Activated CD8-positive, alpha-beta memory T cell treated with anti-CD3 and anti-CD28 coated beads, Interleukin-2, amount 10 ng/mL, durations not matched to agents 7 days and 5 days (primary cell): ENCODE results near the gene CASP9. TPM values are rescaled to one million over a fixed set of nuclear protein-coding genes. Genes with fewer than 3 reads are reported as not detected.

Source experiments
- ATAC-seq: fragments of 150-1000 bp; cut with Tn5 transposase; one replicate; pipeline ENCODE4 v1.10.0; 2021; ENCODE audit warnings: moderate library complexity
- CTCF ChIA-PET: fragments of 350-600 bp; sonication (Branson Sonifier 250); formaldehyde crosslinking; loops from one replicate; lab custom pipeline; 2021; ENCODE audit warnings: antibody characterized with exemption; lab: Charles Lee
- DNase-seq: peaks from one replicate; pipeline ENCODE4 v3.0.0-alpha.2; 2020
- H3K27ac Mint-ChIP-seq: one replicate; pipeline ENCODE4 v1.8.0; 2021; ENCODE audit warnings: mild to moderate bottlenecking, mixed read lengths
- H3K27me3 Mint-ChIP-seq: one replicate; pipeline ENCODE4 v1.8.0; 2021; ENCODE audit warnings: mixed read lengths
- H3K36me3 Mint-ChIP-seq: one replicate; pipeline ENCODE4 v1.8.0; 2021; ENCODE audit warnings: mild to moderate bottlenecking, mixed read lengths
- H3K4me1 Mint-ChIP-seq: one replicate; pipeline ENCODE4 v1.8.0; 2021; ENCODE audit warnings: mixed read lengths
- H3K4me3 Mint-ChIP-seq: one replicate; pipeline ENCODE4 v1.8.0; 2021; ENCODE audit warnings: mild to moderate bottlenecking, moderate library complexity, mixed read lengths
- H3K9me3 Mint-ChIP-seq: one replicate; pipeline ENCODE4 v1.8.0; 2022; ENCODE audit warnings: low read depth, mixed read lengths
- total RNA-seq, 2 experiments: library from RNA; stranded (reverse); gene quantifications; one replicate each; pipeline ENCODE4 v1.2.3, GENCODE V29; 2021

Gene CASP9
- total RNA-seq, 2 experiments from 2014 or later = 17.7 to 19.0 TPM

DNA sequence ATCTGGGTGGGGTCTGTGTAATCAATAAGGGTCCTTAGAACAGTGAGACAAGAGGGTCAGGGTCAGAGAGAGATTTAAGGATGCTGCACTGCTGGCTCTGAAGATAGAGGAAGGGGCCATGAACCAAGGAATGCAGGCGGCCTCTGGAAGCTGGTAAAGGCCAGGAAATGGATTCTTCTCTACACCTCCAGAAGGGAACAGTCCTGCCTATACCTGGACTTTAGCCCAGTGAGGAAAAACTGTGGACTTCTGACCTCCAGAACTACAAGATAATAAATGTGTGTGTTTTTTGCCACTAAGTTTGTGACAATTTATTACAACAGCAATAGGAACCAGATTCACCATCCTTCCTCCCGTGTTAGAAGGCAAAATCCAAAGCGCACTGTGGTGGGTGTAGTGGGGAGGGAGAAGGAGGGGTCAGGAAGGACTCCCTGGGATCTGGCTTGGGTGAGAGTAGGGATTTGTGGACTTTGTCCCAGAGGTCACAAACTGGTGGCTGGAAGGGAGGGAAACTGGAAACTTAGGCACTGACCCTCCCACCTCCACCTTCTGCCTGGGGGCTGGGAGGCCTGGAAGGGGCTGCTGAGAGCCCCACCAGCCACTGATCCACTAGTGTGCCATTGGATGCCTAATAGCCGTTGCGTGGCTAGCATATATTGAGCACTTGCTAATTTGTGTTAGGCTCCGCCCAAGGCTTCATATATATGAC lies 72.8 kb downstream of the CASP9 start:
- Mint-ChIP-seq H3K36me3 (no peaks in the 10 kb centered on the region), H3K4me1 (no peaks in the 10 kb centered on the region), H3K27ac (no peak overlapping the region), H3K4me3 (no peak overlapping the region), H3K9me3 (no peaks in the 10 kb centered on the region), H3K27me3 (peaks cover 2% of the 10 kb centered on the region)
- CTCF ChIA-PET = no interaction called here
- ATAC-seq (no peak), DNase-seq (no peak)

DNA sequence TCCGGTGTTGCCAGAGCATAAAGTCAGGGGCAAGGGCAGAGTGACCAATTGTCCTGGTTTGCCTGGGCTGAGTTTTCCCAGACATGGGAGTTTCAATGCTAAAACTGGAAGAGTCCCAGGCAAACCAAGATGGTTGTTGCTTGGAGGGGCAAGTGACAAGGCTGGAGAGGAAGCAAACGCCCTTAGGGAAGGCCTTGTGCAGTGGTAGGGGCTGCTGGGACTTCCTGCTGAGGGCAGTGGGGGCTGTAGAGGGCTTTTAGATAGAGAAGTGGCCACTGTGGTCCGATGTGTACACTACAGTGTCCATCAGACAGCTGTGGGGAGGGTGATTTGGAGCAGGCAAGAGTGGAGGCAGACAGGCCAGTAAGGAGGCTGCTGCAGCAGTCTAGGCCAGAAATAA lies 74.4 kb downstream of the CASP9 start:
- Mint-ChIP-seq H3K27ac (no peak overlapping the region), H3K27me3 (peaks cover 7% of the 10 kb centered on the region)

DNA sequence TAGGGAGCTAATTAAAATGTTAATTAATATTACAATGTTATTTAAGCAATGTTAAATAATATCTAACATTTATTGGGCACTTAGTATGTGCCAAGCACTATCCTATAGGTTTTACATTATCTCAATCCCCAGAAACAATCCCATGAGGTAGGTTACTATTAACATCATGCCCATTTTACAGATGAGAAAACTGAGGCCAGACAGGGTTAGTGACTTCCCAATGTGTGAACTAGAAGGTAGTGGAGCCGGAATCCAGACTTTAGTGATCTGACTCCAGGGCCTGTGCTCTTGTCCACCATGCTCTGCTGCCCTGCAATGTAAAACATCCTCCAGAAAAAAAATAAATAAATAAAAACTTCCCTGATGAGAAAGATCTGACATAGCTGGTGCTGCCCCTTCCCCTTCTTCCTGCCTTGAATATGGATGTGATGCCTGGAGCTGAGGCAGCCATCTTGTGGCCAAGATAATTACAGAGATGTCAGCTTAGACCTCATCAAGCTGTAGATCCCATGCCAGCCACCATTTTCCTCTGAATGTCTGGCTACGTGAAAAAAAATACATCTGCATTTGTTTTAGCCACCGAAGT lies 75.0 kb downstream of the CASP9 start:
- H3K27ac Mint-ChIP-seq = no peak overlapping the region
- CTCF ChIA-PET = interaction anchor here (0.6 to 1.5 kb wide), 3 partner anchors 14 to 1869 kb away, joined by 3 read pairs; no protein-coding TSS in a partner anchor

More for the DNA sequence above, 74.4 kb downstream of the CASP9 start:
- no peak overlapping the region for H3K4me3 Mint-ChIP-seq
- H3K36me3 Mint-ChIP-seq = no peaks in the 10 kb centered on the region
- H3K4me1 Mint-ChIP-seq = peaks cover 11% of the 10 kb centered on the region
- no peak for ATAC-seq
- DNase-seq = no peak
- CTCF ChIA-PET = interaction anchor here (1.3 kb wide), 1 partner anchor 18 kb away, joined by 3 read pairs; no protein-coding TSS in a partner anchor
- no peaks in the 10 kb centered on the region for H3K9me3 Mint-ChIP-seq

DNA sequence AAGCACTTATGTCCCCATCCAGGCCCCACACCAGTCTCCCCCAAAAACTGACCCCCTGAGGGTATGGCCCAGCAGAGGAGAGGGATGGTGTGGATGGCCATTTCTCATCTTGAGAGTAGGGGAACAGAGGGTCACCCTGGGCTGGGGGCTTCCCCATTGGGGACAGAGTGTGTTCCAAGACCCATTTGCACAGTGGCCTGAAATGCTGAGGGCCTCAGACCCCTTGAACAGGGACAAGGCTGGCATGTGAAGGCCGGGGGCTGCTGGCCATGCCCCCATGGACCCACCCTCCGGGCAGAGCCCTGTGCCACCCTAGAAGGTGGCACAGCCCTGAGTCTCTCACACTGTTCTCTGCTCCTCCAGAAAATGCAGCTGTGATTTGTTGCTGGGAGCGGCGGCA lies 77.8 kb downstream of the CASP9 start:
- Mint-ChIP-seq H3K9me3 (no peaks in the 10 kb centered on the region), H3K27ac (no peak overlapping the region), H3K36me3 (no peaks in the 10 kb centered on the region), H3K4me1 (peaks cover 11% of the 10 kb centered on the region), H3K4me3 (no peak overlapping the region), H3K27me3 (peaks cover 7% of the 10 kb centered on the region)
- CTCF ChIA-PET = no interaction called here
- DNase-seq = no peak
- ATAC-seq = no peak

More for the DNA sequence above, 75.0 kb downstream of the CASP9 start:
- no peaks in the 10 kb centered on the region for H3K36me3 Mint-ChIP-seq
- no peaks in the 10 kb centered on the region for H3K9me3 Mint-ChIP-seq
- no peak for ATAC-seq
- H3K4me1 Mint-ChIP-seq = peaks cover 11% of the 10 kb centered on the region
- peaks cover 7% of the 10 kb centered on the region for H3K27me3 Mint-ChIP-seq
- H3K4me3 Mint-ChIP-seq = no peak overlapping the region
- DNase-seq = no peak

DNA sequence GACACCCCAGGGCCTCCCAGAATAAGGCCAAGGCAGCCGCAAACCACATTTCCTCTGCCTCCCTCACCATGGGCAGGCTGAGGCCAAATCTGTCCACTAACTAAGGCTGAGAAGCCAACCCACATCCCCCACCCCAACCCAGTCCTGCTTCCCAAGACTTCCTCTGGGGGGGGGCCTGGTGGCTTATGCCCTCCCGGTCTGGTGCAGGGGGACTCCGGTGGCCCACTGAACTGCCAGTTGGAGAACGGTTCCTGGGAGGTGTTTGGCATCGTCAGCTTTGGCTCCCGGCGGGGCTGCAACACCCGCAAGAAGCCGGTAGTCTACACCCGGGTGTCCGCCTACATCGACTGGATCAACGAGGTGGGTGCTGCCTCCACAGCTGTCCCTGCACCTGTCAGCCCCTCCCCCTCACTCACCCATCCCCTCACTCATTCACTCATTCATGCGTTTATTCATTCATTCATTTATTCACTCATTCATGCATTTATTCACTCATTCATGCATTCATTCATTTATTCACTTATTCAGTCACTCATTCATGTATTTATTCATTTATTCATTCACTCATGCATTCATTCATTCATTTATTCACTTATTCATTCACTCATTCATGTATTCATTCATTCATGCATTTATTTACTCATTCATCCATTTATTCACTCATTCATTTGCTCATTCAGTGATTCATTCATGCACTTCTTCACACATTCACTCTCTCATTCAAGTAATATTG lies 78.5 kb downstream of the CASP9 start:
- CTCF ChIA-PET = no interaction called here
- ATAC-seq = no peak

DNA sequence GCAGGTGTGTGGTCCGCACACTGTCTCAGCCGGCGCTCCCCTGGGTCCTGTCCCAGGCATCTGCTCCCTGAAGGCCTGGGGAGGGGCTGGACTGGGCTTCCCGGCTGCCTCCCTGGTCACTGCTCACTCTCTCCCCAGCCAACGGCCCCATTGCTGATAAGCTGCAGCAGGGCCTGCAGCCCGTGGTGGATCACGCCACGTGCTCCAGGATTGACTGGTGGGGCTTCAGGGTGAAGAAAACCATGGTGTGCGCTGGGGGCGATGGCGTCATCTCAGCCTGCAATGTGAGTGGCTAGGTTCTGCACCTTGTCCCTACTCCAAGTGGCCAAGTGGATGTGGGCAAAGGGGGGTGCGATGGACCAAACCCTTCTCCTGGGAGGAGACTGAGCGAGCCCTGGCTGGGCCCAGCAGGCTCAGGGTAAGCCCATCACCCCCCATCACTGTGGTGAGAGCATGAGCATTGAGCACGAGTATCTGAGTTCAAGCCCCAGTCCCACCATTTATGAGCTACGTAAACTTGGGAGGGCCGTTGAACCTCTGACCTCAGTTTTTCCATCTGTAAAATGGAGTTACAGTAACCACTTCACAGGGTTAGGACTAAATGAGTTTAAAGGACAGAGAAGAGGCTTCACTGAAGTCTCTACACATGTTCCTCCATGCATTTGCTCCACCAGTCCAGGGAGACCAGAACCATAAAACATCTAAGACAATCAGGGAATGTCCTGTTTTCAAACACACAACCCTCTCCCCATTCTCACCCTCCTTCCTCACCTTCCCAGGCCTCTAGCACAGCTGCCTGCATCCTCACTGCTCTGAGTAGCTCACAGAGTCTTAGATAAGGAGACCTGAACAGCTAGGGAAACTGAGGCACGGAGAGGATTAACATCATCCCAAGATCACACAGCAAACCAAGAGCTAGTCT lies 79.3 kb downstream of the CASP9 start:
- Mint-ChIP-seq H3K27ac (no peak overlapping the region), H3K36me3 (no peaks in the 10 kb centered on the region), H3K9me3 (no peaks in the 10 kb centered on the region), H3K4me3 (no peak overlapping the region), H3K27me3 (peaks cover 6% of the 10 kb centered on the region), H3K4me1 (peaks cover 11% of the 10 kb centered on the region)
- CTCF ChIA-PET = interaction anchor here (3.3 kb wide), 1 partner anchor 122 kb away, joined by 12 read pairs; no protein-coding TSS in a partner anchor
- ATAC-seq = no peak
- no peak for DNase-seq

More for the DNA sequence above, 78.5 kb downstream of the CASP9 start:
- H3K4me3 Mint-ChIP-seq = no peak overlapping the region
- no peaks in the 10 kb centered on the region for H3K36me3 Mint-ChIP-seq
- peaks cover 7% of the 10 kb centered on the region for H3K27me3 Mint-ChIP-seq
- DNase-seq = no peak
- H3K4me1 Mint-ChIP-seq = peaks cover 11% of the 10 kb centered on the region
- H3K9me3 Mint-ChIP-seq = no peaks in the 10 kb centered on the region
- H3K27ac Mint-ChIP-seq = no peak overlapping the region

DNA sequence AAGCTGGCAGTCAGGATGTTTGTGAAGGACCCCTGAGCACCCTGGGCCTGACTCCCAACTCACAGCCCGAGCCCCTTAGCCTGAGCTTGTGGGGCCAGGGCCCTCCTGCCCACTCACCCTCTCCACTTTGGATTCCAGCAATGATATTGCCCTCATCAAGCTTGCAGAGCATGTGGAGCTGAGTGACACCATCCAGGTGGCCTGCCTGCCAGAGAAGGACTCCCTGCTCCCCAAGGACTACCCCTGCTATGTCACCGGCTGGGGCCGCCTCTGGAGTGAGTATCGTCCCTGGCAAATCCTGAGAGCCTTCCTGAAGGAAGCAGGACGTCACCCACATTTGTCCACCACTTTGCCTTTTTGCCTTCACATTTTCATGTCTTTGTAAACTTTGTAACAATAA lies 80.7 kb downstream of the CASP9 start:
- CTCF ChIA-PET = interaction anchor here (1.3 to 3.3 kb wide), 2 partner anchors 12 to 120 kb away, joined by 6 to 12 read pairs; no protein-coding TSS in a partner anchor
- ATAC-seq (no peak), DNase-seq (no peak)
- peaks cover 5% of the 10 kb centered on the region for H3K27me3 Mint-ChIP-seq
- no peaks in the 10 kb centered on the region for H3K36me3 Mint-ChIP-seq
- H3K9me3 Mint-ChIP-seq = no peaks in the 10 kb centered on the region
- H3K27ac Mint-ChIP-seq = no peak overlapping the region
- peaks cover 11% of the 10 kb centered on the region for H3K4me1 Mint-ChIP-seq
- no peak overlapping the region for H3K4me3 Mint-ChIP-seq

DNA sequence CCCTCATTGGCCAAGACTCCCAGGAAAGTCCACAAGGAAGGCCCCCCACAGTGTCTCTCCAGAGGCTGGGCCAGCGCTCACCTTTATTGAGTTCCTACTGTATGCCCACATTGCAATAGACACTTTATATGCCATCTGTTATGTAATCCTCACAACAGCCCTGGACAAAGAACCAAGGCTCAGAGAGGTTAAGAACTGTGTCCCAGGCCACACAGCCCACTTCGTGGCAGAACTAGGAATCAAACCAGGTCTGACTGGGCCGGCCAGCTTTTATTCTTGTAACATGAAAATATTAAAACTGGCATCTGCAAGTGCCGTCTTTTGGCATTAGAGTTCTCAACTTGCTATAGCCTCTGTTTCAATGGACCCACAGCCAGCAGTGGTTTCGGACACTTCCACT lies 81.3 kb downstream of the CASP9 start:
- CTCF ChIA-PET = interaction anchor here (1.3 to 3.3 kb wide), 2 partner anchors 11 to 120 kb away, joined by 6 to 12 read pairs; no protein-coding TSS in a partner anchor
- no peaks in the 10 kb centered on the region for H3K36me3 Mint-ChIP-seq
- H3K27ac Mint-ChIP-seq = no peak overlapping the region
- peaks cover 11% of the 10 kb centered on the region for H3K4me1 Mint-ChIP-seq
- no peaks in the 10 kb centered on the region for H3K9me3 Mint-ChIP-seq
- H3K4me3 Mint-ChIP-seq = no peak overlapping the region
- peaks cover 5% of the 10 kb centered on the region for H3K27me3 Mint-ChIP-seq
- DNase-seq (no peak), ATAC-seq (no peak)

DNA sequence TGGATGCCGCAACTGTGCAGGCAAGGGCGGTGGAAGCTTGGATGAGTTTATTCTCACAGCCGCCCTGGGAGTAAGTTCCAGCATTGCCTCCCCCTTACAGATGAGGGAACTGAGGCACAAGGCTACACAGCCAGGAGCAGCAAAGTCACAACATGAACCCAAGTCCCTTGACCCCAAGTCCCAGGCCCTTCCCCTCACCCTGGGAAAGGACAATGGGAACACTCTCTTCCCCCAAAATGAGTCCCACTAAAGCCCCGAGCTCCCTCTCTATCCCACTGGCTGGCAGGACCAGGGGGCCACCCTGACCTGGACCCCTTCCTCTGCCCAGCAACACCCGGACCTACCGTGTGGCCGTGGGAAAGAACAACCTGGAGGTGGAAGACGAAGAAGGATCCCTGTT lies 81.9 kb downstream of the CASP9 start:
- Mint-ChIP-seq H3K4me3 (no peak overlapping the region), H3K27me3 (peaks cover 5% of the 10 kb centered on the region), H3K36me3 (no peaks in the 10 kb centered on the region), H3K27ac (no peak overlapping the region), H3K4me1 (peaks cover 11% of the 10 kb centered on the region), H3K9me3 (no peaks in the 10 kb centered on the region)
- no peak for ATAC-seq
- DNase-seq = no peak
- CTCF ChIA-PET = interaction anchor here (3.3 kb wide), 1 partner anchor 119 kb away, joined by 12 read pairs; no protein-coding TSS in a partner anchor

Other genes starting within 250 kb of the CASP9 start
- gene EFHD2, start 114.3 kb downstream of the CASP9 start, total RNA-seq = 10 to 100 TPM; 95.4 to 98.9 TPM
- gene CTRC, start 85.8 kb downstream of the CASP9 start, total RNA-seq = under 1 TPM; 0.68 to 0.93 TPM
- gene CELA2A, start 67.5 kb downstream of the CASP9 start, total RNA-seq = not detected
- not detected for gene CELA2B, start 48.1 kb downstream of the CASP9 start, total RNA-seq
- 10 to 100 TPM; 14.9 to 18.1 TPM for gene DNAJC16, start 2.6 kb upstream of the CASP9 start, total RNA-seq
- gene AGMAT, start 60.8 kb upstream of the CASP9 start, total RNA-seq = 10 to 100 TPM in 1 of 2 experiments, 1 to 10 TPM in 1; 8.0 to 12.4 TPM
- 10 to 100 TPM; 24.0 to 31.4 TPM for gene DDI2, start 93.2 kb upstream of the CASP9 start, total RNA-seq
- 10 to 100 TPM; 55.7 to 63.2 TPM for gene PLEKHM2, start 160.1 kb upstream of the CASP9 start, total RNA-seq
- under 1 TPM; 0.82 to 0.88 TPM for gene SLC25A34, start 212.0 kb upstream of the CASP9 start, total RNA-seq
- not detected for gene TMEM82, start 218.3 kb upstream of the CASP9 start, total RNA-seq
- gene FBLIM1, start 234.6 kb upstream of the CASP9 start, total RNA-seq = not detected